SJSA1 (cell line): ENCODE measurements around the gene LMO1. TPM values are rescaled to one million over a fixed set of nuclear protein-coding genes. Genes with fewer than 3 reads are reported as not detected.

ENCODE experiments used
- DNase-seq, 2 experiments: peaks; one replicate each; pipeline ENCODE4 v3.0.0-alpha.2; 2015 to 2020; ENCODE audit warnings: low spot score in 2 of 2, low read depth in 1 of 2
- H3K27ac ChIP-seq: fragments of 250-450 bp; sonication (Bioruptor Pico); 2 replicates; pipeline ENCODE4 v1.5.1; 2020; ENCODE audit warnings: mild to moderate bottlenecking, moderate library complexity
- H3K27me3 ChIP-seq: fragments of 250-450 bp; sonication (Bioruptor Pico); replicated peaks from 2 replicates; pipeline ENCODE4 v1.5.1; 2020; ENCODE audit warnings: mild to moderate bottlenecking, moderate library complexity
- H3K36me3 ChIP-seq: fragments of 250-450 bp; sonication (Bioruptor Pico); 2 replicates; pipeline ENCODE4 v1.5.1; 2020; ENCODE audit warnings: mild to moderate bottlenecking
- H3K4me1 ChIP-seq: fragments of 250-450 bp; sonication (Bioruptor Pico); replicated peaks from 2 replicates; pipeline ENCODE4 v1.6.1; 2021; ENCODE audit warnings: mild to moderate bottlenecking
- H3K4me3 ChIP-seq: fragments of 250-450 bp; sonication (Bioruptor Pico); 2 replicates; pipeline ENCODE4 v1.5.1; 2020; ENCODE audit warnings: mild to moderate bottlenecking
- H3K9me3 ChIP-seq: fragments of 250-450 bp; sonication (Bioruptor Pico); replicated peaks from 2 replicates; pipeline ENCODE4 v1.5.1; 2020; ENCODE audit warnings: mild to moderate bottlenecking
- total RNA-seq: library from RNA; depleted of rRNA; stranded (reverse); fragments of >200 nt; shearing (Covaris generic); gene quantifications from 2 replicates; pipeline ENCODE4 v1.2.3, GENCODE V29; 2014

Gene LMO1
- total RNA-seq, 1 experiment from 2014 or later: not detected

GRCh38 chr11:8252946-8253345, 10.7 kb downstream of the LMO1 start:
- H3K4me3 ChIP-seq: no peak overlapping the region
- no peaks in the 10 kb centered on the region for H3K27me3 ChIP-seq
- DNase-seq: no peak
- no peak overlapping the region for H3K27ac ChIP-seq
- no peaks in the 10 kb centered on the region for H3K4me1 ChIP-seq
- H3K9me3 ChIP-seq: no peaks in the 10 kb centered on the region
- H3K36me3 ChIP-seq: no peaks in the 10 kb centered on the region

DNA sequence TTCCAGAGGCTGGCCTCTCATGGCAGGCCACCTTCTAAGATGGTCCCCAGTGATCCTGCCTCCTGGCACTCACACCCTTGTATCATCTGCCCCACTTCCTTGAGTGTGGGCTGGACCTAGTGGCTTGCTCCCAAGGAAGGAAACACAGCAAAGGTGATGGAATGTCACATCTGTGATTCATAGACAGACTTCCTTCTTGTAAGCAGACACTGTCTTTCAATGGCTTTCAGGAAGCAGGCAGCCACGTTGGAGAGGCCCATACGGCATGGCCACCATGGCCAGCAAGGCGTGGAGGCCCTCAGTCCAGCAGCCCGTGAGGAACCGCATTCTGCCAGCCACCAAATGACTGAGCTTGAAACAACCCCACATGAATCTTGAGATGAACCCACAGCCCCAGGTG, 11.3 kb downstream of the LMO1 start:
- Histone ChIP-seq H3K4me3 (no peak overlapping the region), H3K27ac (no peak overlapping the region), H3K9me3 (no peaks in the 10 kb centered on the region), H3K36me3 (no peaks in the 10 kb centered on the region), H3K27me3 (no peaks in the 10 kb centered on the region), H3K4me1 (no peaks in the 10 kb centered on the region)
- no peak for DNase-seq

DNA sequence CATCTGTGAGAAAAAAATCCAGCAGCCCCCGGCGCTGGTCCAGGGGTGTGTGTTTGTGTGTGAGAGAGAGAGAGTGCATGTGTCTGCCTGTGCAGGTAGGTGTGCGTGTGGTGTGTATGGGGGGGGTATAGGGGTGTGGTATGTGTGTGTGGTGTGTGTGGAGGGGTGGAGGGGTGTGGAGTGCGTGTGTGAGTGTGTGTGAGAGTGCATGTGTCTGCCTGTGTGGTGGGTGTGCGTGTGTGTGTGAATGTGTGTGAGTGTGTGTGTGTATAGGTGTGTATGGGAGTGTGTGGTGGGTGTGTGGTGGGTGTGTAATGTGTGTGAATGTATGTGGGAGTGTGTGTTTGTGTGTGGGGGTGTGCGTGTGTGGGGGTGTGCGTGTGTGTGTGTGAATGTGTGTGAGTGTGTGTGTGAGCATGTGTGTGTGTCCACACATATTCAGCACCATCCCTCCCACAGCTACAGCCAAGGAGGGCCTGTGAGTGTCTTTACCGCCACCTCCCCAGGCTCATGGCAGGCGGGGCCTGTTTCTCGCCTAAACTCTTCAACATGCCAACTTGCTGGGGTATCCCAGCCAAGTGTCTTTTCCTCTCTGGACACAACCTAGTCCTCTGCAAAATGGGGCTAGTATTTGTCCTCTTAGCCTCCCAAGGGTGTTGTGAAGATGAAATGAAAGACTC, 11.9 kb downstream of the LMO1 start:
- H3K4me1 ChIP-seq: no peaks in the 10 kb centered on the region
- no peaks in the 10 kb centered on the region for H3K36me3 ChIP-seq
- H3K9me3 ChIP-seq: no peaks in the 10 kb centered on the region
- no peaks in the 10 kb centered on the region for H3K27me3 ChIP-seq
- no peak overlapping the region for H3K4me3 ChIP-seq
- no peak overlapping the region for H3K27ac ChIP-seq
- no peak for DNase-seq

GRCh38 chr11:8250981-8251615, 12.6 kb downstream of the LMO1 start:
- no peak overlapping the region for H3K4me3 ChIP-seq
- H3K36me3 ChIP-seq: no peaks in the 10 kb centered on the region
- H3K27me3 ChIP-seq: no peaks in the 10 kb centered on the region
- no peaks in the 10 kb centered on the region for H3K4me1 ChIP-seq
- H3K9me3 ChIP-seq: no peaks in the 10 kb centered on the region
- DNase-seq: no peak
- no peak overlapping the region for H3K27ac ChIP-seq

DNA sequence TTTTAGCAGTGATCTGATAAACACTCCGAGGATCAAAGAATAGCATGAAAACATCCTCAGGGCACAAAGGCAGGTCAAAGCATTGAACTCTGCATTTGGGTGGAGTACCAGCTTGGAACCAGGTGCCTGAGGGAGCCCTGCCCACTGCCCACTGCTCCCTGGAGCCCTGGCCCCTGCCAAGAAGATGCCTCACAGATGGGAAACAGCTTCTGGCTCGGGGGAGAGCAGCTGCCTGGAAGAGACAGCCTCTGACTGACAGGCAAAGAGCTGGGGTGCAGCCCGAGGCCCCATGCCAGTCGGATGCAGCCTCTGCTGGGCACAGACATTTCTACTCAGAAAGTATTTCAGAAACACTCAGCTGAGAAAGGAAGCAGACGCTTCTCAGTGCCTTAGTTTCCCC, 13.2 kb downstream of the LMO1 start:
- Histone ChIP-seq H3K36me3 (no peaks in the 10 kb centered on the region), H3K9me3 (no peaks in the 10 kb centered on the region), H3K27me3 (no peaks in the 10 kb centered on the region), H3K4me3 (no peak overlapping the region), H3K27ac (no peak overlapping the region), H3K4me1 (no peaks in the 10 kb centered on the region)
- no peak for DNase-seq

DNA sequence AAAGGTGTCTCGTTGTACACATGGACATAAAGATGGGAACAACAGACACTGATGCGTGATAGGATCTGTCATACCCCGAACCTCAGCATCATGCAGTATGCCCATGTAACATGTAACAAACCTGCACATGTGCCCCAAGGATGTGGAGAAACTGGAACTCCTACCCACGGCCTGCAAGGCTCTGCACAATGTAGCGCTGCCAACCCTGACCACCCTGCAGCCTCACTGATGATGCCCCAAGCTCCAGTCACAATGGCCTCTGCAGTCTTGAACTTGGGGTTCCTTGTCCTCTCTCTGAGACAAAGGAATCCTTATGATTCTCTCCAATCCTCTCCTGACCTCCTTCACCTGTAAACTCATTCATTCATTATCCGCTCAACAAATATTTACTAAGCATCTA, 14.2 kb downstream of the LMO1 start:
- Histone ChIP-seq H3K27ac (no peak overlapping the region), H3K4me3 (no peak overlapping the region), H3K9me3 (no peaks in the 10 kb centered on the region), H3K36me3 (no peaks in the 10 kb centered on the region), H3K4me1 (no peaks in the 10 kb centered on the region), H3K27me3 (no peaks in the 10 kb centered on the region)
- no peak for DNase-seq

DNA sequence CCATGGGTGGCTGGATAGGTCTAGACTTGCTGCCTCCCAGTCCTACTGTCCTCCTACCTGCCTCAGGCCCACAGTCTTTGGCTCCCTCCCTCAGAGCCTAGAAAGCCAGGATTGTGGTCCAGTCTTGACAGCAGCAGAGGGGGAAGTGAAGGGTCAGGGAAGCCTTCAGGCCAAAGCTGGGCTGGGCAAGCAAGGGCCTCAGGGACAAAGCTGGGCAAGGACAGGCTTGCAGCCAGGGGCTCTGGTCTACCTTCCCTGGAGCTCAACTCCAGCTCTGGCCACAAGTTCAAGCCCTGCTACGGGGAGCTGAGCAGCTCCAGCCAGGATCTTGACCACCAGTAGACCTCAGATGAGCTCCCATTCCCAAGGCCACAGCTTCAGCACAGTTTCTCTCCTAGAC, 14.9 kb downstream of the LMO1 start:
- Histone ChIP-seq H3K27me3 (no peaks in the 10 kb centered on the region), H3K9me3 (no peaks in the 10 kb centered on the region), H3K4me1 (no peaks in the 10 kb centered on the region), H3K27ac (no peak overlapping the region), H3K4me3 (no peak overlapping the region), H3K36me3 (no peaks in the 10 kb centered on the region)
- no peak for DNase-seq

- H3K27ac ChIP-seq: no peak overlapping the region
- no peak for DNase-seq
- no peaks in the 10 kb centered on the region for H3K36me3 ChIP-seq
- H3K4me1 ChIP-seq: no peaks in the 10 kb centered on the region
- no peaks in the 10 kb centered on the region for H3K27me3 ChIP-seq
- H3K9me3 ChIP-seq: no peaks in the 10 kb centered on the region
- no peak overlapping the region for H3K4me3 ChIP-seq
Measured at GRCh38 chr11:8247312-8247711, 16.4 kb downstream of the LMO1 start.

DNA sequence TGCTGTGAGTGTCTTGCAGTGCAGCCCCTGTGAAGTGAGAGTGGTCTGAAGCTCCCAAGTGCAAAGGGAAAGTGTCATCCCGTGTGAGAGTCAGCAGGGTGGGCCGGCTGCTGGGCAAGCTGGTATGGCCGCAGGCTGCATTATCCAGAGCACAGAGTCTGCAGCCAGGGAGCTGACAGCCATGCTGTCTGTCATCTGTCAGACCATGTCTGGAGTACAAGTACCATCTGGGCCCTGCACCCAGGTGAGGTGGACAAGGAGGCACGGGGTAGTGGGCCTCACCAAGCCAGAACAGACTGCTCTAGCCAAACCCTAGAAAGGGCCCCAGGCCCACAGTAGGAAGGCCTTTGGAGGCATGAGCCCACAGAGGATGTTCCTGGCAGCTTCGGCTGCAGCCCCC, 20.2 kb downstream of the LMO1 start:
- Histone ChIP-seq H3K27ac (no peak overlapping the region), H3K9me3 (no peaks in the 10 kb centered on the region), H3K36me3 (no peaks in the 10 kb centered on the region), H3K4me3 (no peak overlapping the region), H3K4me1 (no peaks in the 10 kb centered on the region), H3K27me3 (no peaks in the 10 kb centered on the region)
- no peak for DNase-seq

DNA sequence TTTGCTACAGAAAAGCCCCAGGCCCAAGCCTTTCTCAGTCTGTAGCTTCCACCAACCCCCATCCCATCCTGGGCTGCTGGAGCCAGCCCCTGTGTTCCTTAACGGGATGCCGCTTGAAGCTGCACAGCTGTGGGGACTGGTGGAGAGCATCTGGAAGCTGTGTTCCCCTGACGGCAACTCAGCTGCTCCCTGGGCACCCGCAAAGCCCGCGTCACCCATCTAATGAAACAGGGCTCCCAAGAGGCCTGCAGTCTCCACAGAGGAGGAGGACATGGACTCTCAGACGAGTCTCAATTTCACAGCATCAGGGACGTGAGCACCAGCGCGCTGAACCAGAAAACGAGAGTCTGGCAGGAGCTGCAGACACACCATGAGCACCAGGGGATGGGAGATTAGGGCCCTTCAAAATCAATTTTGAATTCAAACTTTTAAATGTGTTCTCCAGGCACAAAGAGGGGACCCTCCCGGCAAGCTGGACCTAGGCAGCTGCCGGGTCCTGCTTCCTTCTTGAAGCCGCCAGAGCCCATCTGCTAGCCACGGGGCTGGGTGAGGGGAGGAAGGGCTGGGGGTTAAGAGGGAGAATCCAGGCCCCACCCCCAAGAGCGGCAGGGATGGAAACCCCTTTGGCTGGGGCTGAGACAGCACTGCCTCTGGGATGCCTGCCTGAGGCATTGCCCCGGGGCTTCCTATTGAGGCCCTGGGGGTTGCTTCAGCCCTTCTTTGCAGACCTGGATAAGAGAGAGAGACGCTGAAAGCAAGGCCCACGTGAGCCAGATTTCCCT, 21.0 kb downstream of the LMO1 start:
- Histone ChIP-seq H3K36me3 (no peaks in the 10 kb centered on the region), H3K27me3 (no peaks in the 10 kb centered on the region), H3K27ac (no peak overlapping the region), H3K4me3 (no peak overlapping the region), H3K4me1 (no peaks in the 10 kb centered on the region), H3K9me3 (no peaks in the 10 kb centered on the region)
- DNase-seq: no peak

DNA sequence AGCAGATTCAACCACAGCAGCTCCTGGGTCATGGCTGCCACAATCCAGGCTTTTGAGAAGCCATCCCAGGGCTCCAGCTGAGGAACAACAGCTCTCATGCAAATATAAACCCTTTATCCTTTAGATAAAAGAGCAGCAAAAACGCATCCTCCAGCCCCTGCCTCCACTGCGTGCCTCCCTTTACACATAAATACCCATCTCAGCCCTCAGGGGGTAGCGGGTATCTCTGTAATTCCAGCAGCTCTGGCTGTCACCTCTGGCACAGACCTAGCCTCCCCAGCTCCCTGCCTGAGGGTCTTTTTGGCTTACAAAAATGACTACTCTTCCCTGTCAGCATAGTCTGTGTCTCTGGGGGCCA, 21.6 kb downstream of the LMO1 start:
- Histone ChIP-seq H3K9me3 (no peaks in the 10 kb centered on the region), H3K27me3 (no peaks in the 10 kb centered on the region), H3K27ac (no peak overlapping the region), H3K36me3 (no peaks in the 10 kb centered on the region), H3K4me1 (no peaks in the 10 kb centered on the region), H3K4me3 (no peak overlapping the region)
- no peak for DNase-seq

DNA sequence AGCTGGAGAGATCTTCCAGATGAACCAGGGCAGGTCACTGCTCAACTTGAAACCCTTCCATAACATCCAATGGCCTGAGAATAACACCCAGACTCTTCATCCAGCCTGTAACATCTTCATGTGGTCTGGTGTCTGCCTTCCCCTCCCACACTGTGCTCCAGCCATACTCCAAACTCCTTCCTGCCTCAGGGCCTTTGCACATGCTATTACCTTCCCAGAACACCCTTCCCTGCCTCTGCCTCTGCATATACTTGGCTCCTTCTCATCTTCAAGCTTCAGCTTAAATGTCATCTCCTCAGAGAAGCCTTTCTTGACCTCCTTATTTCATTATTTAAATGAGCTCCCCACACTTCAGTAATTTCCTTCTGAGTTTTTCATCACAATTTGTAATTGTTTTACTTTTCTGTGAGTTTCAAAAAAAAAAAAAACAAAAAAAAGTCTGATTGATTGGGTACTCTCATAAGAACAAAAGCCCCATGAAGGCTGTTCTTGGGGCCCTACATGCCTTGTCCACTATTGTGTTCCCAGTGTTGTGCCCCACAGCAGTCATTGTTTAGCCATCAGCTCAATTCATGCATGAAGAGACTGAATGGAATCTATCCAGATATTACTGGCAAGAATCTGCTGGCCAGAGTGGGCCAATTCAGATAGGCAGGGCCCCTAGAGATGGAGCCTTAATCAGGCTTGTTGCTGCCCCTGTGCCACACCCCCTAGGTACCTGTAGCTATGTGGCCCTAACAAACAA, 22.1 kb downstream of the LMO1 start:
- Histone ChIP-seq H3K4me1 (no peaks in the 10 kb centered on the region), H3K4me3 (no peak overlapping the region), H3K9me3 (no peaks in the 10 kb centered on the region), H3K27me3 (no peaks in the 10 kb centered on the region), H3K36me3 (no peaks in the 10 kb centered on the region), H3K27ac (no peak overlapping the region)
- DNase-seq: no peak

DNA sequence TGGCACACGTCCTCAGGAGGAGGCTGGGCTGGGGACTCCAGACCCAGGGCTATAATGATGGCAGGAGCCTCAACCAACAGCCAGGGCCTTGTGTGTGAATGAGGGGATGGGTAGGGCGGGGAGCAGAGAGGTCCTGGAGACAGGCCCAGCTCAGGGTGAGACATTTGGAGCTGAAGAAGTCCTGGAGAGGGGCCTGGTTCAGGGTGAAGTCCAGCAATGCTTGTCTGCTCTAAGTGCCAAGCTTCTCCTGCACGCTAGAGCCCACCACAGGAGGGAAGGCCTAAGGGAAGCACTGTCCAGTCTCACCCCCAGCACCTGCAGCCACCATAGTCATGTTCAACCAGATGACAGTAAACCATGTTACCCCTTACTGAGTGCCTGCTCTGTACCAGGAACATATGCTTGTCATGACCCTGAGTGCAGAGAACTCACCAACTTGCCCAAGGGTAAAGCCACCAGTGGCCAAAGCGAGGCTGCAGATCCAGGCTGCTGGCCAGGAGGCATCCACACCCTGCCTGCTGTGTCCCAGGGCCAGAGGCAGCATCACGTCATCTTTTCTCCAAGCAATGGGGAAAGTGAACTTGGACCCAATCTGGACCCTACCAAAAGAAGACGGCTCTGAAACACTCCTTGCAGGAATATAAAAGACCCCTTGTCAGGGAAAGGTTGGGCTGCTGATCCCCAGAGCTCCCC, 24.0 kb downstream of the LMO1 start:
- Histone ChIP-seq H3K27me3 (no peaks in the 10 kb centered on the region), H3K36me3 (no peaks in the 10 kb centered on the region), H3K4me3 (no peak overlapping the region), H3K4me1 (no peaks in the 10 kb centered on the region), H3K27ac (no peak overlapping the region), H3K9me3 (no peaks in the 10 kb centered on the region)
- DNase-seq: no peak
